Muscle of back (tissue), 11 donors: ENCODE results near the gene ATG12. TPM values are rescaled to one million over a fixed set of nuclear protein-coding genes. Genes with fewer than 3 reads are reported as not detected.
"Not testable (repeated sequence)": the region's sequence is repeated elsewhere in the genome, so short reads cannot be mapped to it uniquely, and the experiment has no call there.

Source experiments
- DNase-seq, 3 donors: peaks; one replicate each; pipeline versions ENCODE4 v3.0.0 to v3.0.0-alpha.2; 2013
- polyA plus RNA-seq, 10 donors: library from polyadenylated mRNA; unstranded; fragments of 120-200 nt; gene quantifications; one replicate each; pipeline ENCODE4 v1.2.1, GENCODE V29; 2013; ENCODE audit not compliant: insufficient read length in 10 of 10

ATG12 gene
- polyA plus RNA-seq, 10 donors, result 40.2 to 72.7 (median 55.3) TPM

- DNase-seq, result no peak
These were observed 3.0 kb upstream of the ATG12 start for GRCh38 chr5:115844321-115844817.

DNA sequence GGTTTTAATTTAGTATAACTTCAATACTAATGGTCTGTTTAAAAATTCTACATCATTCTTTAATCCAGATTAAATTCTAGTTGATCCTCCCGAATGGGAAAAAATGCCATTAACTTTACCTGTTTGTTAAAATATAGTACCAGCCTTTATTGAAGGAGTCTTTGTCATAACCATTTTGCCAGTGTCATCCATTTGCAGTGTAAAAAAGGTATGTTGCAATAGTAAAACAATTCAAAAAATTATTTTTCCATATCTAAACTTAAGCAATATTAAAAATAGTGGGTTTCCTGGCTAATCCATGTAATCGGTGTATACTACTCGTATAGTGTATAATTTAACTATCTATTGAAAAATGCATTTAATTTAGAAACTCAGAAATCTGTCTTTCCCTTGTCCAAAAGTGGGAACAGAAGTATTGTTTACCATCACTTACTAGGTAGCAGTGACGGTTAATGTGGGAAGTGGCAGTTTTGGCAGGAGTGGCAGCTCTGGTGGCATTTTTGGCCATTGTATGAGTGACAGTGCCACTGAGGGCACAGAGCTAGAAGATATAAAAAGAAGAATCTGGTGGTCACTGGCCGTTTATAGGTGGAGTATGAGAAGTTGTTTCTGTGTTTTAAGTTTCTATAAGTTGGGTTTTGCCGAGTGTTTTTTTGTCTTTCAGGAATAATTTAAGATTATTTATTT is 2.2 kb upstream of the ATG12 start:
- DNase-seq, result no peak

DNA sequence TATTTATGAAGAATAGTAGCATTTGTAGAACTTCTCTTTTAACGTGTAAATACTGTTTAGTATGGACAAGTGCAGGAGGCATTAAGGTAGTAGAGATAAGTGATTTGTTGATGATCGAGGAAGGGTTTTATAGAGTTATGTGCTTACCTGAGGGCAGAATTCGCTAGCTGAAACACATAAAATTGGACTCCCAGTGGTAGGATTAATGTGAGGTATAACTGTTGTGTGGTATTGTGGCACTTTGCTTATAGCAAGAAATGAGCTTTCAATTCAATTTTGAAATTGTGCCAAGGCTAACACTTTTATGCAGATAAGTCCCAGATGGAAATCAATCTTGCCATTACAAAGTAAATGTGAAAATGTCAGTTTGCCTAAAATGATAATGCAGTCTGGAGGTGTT is 1.6 kb upstream of the ATG12 start:
- peak in 1 of 3 donors; percentile 27 for DNase-seq

GRCh38 chr5:115842089-115842935 is 947 bp upstream of the ATG12 start:
- DNase-seq, result peak in 1 of 3 donors; percentile 48

DNA sequence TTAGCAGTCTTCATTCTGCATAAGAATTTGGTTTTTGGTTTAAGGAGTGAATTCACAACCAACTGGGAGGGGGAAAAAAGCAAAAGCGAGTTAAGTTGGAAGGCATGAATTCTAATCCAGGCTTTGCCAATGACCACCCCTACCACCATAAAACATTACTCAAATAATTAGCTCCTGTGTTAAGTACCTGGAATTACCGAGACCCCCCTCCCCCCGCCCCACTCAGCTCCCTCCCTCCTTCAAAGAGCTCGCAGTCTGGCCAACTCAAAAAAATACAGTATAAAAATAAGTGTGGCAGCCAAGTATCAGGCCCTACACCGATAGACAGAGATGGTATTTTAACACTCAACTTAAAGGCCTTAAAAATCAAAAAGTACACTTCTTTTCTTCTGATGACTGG is 492 bp downstream of the ATG12 start:
- no peak for DNase-seq

DNA sequence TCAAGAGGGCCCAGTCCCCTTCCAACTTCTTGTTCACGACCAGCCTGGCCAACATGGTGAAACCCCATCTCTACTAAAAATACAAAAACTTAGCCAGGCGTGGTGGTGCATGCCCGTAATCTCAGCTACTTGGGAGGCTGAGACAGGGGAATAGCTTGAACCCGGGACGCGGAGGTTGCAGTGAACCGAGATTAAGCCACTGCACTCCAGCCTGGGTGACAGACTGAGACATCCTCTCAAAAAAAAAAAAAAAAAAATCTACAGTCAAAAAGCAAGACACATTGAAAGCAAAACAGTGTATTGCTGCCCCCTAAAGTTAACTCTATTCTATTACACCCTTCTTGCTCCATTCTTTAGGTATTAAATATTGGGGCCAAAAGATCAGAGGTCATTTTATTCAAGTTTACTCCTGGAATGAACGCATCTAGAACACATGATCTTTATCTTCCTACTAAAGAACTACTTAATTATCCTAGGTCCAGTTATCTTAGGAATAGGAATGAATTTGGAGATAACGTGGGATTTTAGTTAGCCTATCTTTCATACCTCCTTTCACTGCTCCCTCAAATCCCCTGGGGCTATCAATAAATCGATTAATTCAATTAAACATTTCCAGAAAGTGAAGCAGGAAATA is 2.4 kb downstream of the ATG12 start:
- peak in 2 of 3 donors; percentile 48 to 73 for DNase-seq

DNA sequence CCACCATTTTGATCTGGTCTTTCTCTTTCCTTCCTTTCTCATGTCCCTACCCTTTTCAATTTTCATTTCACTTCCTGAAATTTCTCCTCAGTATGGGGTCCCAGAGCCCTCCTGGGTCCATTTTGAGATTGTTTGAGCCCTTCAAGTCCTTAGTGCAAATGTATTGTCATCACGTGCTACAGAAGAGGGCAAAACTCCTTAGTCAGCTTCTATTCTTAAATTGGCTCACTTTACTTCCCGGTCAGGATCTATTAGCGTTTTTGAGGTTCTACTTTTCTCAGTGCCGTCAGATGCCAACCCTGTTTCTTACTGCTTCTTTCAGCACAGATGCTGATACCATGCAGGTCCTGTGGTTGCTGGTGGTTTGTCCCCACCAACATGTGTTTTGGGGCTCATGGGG is 5.9 kb downstream of the ATG12 start:
- no peak for DNase-seq

DNA sequence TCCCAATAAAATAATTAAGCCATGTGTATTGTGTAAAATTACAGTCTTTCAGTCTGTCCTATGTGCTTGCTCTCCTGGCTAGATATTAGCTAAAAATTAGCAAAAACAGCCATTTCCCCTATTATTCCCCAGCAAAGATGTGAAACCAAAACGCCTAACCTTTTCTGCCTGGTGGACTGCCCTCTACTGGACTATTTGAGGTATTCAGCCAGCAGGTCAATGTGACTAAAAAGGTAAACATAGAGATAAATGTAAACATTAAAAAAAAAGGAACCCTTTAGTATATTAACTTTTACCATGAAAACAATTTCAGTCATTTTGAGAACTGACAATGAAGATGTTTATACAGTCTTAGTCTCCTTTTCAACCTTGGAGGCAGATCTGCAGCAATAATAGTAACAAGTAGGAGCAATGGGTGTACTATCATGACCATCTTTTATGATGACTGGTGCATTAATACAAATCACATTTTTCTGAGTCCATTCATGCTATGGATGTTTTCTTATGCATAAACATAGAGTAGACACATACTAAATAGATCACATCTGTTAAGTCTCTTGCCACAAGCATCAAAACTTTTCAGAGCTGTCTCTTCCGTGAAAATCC is 10.1 kb downstream of the ATG12 start:
- peak in 2 of 3 donors; percentile 57 to 65 for DNase-seq

DNA sequence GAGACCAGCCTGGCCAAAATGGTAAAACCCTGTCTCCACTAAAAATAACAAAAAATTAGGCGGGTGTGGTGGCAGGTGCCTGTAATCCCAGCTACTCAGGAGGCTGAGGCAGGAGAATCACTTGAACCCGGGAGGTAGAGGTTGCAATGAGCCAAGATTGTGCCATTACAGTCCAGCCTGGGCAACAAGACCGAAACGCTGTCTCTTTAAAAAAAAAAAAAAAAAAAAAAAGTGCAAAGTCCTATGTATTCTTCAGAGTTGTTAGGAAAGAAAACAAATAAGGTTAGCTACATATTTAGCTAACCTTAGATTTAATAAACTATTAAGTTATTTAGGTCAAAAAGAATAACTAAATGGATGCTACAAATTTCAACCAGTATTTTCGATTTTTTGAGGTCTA is 11.5 kb downstream of the ATG12 start:
- no peak for DNase-seq

DNA sequence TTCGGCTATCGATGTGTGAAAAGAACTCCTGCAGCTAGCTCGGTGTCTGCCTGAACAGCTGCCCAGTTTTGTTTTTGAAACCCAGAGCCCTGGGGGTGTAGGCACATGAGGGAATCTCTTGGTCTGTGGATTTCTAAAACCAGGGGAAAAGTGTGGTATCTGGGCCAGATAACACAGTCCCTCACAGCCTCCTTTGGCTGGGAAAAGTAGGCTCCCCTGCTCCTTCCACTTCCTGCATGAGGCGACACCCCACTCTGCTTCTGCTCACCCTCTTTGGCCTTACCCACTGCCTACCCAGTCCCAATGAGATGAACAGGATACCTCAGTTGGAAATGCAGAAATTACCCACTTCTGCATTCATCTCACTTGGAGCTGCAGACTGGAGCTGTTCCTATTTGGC is 15.4 kb downstream of the ATG12 start:
- no peak for DNase-seq

DNA sequence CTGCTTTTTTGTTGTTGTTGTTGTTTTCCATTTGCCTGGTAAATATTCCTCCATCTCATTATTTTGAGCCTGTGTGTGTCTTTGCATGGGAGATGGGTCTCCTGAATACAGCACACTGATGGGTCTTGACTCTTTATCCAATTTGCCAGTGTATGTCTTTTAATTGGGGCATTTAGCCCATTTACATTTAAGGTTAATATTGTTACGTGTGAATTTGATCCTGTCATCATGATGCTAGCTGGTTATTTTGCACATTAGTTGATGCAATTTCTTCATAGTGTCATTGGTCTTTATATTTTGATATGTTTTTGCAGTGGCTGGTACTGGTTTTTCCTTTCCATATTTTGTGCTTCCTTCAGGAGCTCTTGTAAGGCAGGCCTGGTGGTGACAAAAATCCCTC is 16.4 kb downstream of the ATG12 start:
- not testable (repeated sequence) for DNase-seq

- no peak for DNase-seq
These were observed 20.5 kb downstream of the ATG12 start for GRCh38 chr5:115820846-115821245.

DNA sequence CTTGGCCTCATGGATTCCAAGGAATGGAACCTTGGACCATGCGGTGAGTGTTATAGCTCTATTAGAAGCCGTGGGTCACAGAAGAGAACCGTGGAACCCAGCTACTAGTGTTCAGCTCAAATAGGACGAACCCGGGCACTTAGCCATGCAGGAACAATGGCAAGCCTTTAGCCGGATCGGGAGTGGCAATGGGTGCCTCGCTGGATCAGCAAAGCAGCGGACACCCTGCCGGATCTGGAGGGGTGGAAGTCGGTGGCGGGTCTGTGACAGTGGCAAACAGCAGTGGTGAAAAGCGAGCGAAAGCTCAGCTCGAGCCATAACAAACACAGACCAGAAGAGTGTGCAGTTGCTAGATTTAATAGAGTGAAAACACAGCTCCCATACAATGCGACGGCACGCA is 22.5 kb downstream of the ATG12 start:
- no peak for DNase-seq

DNA sequence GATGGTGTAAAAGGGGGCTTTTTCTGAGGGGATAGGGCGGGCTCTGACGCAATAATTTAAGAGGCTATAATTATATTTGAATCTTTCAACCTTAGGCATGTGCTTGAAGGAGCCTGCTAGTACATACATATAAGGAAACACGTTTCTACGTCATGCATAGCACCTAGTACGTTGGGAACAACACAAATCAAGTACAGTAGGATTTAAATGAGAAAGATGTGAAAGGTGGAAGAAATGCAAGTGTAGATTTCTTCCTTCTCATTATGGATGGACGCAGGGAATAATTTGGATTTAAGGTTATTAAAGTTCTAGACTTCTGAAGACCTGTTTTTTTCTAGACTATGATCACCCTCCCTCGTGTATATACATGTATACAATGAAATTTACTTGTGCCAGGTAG is 24.0 kb downstream of the ATG12 start:
- no peak for DNase-seq

DNA sequence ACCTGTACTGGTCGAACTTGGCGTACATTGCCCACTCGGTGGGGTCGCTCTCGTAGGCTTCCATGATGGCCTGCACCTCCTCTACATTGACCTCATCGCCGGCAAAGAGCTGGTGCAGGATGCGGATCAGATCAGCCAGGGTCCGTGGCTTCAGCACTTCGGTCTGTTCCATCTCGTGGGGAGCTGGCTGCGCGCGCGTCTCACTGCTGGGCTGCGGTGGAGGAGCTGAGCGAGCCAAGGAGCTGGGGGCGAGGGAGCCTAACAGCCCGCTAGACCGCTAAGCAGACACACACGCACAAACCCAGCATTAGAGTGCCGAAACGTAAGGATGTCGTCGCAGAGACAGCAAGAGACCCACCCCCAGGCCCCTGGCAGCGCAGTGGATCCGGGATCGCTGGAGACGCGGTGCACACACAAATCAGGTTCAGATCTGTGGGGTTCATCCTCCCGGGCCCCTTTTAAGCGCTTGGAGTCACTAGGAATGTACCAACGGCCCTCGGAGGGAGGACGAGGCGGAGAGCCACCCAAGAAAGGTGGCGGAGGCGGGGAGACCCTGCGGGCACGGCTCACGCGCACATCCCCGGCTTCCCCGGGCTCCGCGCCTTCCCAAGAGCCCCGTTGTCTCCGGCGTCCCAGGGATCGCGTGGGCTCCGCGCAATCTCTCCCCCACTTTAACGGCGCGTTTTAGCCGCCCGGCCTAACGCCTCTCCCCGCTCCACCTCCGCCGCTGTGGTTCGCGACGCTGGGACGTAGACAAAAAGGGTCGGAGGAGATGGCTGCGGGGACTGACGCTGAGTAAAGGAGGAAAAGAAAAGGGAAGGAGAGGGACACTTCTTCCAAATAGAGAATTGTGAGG is 24.9 kb downstream of the ATG12 start, which contains the start of gene CDO1:
CDO1 (minus strand) TSS at position 434 of the 856 bp plus-strand sequence; CDS start at position 172, 262 bp downstream.
- DNase-seq, result peak; percentile 75 to 97 (median 88)

- DNase-seq, result peak in 1 of 3 donors; percentile 74
These were observed 25.6 kb downstream of the ATG12 start for GRCh38 chr5:115815693-115816225.

GRCh38 chr5:115815006-115815692 is 26.2 kb downstream of the ATG12 start:
- DNase-seq, result no peak

GRCh38 chr5:115813719-115814118 is 27.6 kb downstream of the ATG12 start:
- no peak for DNase-seq

GRCh38 chr5:115812372-115812771 is 29.0 kb downstream of the ATG12 start:
- DNase-seq, result no peak

- DNase-seq, result no peak
These were observed 30.0 kb downstream of the ATG12 start for GRCh38 chr5:115811406-115811805.
